GM12892 (cell line): ENCODE measurements around the gene ACCSL.

Experiments used
- DNase-seq: peaks from one replicate; pipeline ENCODE4 v3.0.0; 2011; ENCODE audit not compliant: insufficient read length
- FAIRE-seq: peaks from 2 replicates; lab custom pipeline; 2011; peaks lifted over from hg19 to GRCh38; lab: Jason Lieb, UNC
- POLR2A ChIP-seq: IDR thresholded peaks from 2 replicates; pipeline ENCODE4 v1.6.1; 2011; ENCODE audit warnings: low read depth, low read length, control low read depth
- POLR2AphosphoS5 ChIP-seq: IDR thresholded peaks from 2 replicates; pipeline ENCODE4 v1.6.1; 2011; ENCODE audit warnings: low read depth, low read length, control low read depth
- TAF1 ChIP-seq: IDR thresholded peaks from 2 replicates; pipeline ENCODE4 v1.6.1; 2011; ENCODE audit warnings: low read depth, mild to moderate bottlenecking, control low read depth, low read length, borderline replicate concordance

The ACCSL gene

DNA sequence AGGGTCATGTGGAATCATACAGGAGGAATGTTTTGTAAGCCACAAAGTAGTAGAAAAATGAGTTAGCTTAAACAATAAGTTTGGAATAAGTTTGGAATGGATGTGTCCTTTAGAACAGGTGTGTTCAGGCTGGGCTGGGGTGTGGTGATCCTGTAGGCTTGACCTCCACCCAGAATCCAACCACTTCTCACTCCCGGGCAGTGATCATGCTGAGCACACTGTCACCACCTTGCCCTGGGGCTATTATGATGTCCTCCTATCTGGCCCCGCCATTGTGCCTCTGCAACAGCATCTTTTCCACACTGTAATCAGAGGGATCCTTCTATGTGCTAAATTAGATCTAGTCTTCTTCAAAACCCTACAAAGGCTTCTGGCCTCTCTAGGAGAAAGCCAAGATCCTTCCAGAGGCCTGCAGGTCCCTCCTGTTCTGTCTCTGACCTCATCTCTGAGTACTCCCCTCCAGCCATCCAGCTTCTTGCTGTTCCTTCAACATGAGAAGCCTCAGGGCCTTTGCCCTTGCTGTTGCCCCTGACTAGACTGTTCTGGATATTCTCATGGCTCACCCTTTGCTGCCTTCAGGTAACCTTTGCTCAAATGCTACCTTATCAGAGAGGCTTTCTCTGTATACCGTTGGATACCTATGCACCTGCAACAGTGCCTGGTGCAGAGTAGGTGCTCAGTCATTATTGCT is 18.8 kb upstream of the ACCSL start:
- DNase-seq (no peak), FAIRE-seq (no peak)
- TF ChIP-seq TAF1 (no peak), POLR2AphosphoS5 (no peak), POLR2A (no peak)

DNA sequence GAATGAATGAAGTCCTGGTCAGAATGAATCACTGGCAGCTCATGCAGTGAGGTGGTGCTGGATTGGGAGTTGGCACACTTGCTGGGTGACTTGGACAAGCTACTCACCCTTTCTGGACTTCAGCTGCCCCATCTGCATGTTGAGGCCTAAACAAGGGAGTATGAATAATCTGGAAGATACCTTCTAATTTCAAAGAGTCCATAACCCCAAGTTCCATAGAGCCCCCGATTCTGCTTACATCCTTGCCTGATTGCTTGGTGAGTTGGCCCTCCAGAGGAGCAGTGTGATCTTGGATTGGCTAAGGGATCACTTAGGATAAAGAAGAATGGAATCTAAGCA is 18.3 kb upstream of the ACCSL start:
- FAIRE-seq (no peak), DNase-seq (no peak)
- no peak for TF ChIP-seq TAF1
- TF ChIP-seq POLR2AphosphoS5: no peak
- no peak for TF ChIP-seq POLR2A

DNA sequence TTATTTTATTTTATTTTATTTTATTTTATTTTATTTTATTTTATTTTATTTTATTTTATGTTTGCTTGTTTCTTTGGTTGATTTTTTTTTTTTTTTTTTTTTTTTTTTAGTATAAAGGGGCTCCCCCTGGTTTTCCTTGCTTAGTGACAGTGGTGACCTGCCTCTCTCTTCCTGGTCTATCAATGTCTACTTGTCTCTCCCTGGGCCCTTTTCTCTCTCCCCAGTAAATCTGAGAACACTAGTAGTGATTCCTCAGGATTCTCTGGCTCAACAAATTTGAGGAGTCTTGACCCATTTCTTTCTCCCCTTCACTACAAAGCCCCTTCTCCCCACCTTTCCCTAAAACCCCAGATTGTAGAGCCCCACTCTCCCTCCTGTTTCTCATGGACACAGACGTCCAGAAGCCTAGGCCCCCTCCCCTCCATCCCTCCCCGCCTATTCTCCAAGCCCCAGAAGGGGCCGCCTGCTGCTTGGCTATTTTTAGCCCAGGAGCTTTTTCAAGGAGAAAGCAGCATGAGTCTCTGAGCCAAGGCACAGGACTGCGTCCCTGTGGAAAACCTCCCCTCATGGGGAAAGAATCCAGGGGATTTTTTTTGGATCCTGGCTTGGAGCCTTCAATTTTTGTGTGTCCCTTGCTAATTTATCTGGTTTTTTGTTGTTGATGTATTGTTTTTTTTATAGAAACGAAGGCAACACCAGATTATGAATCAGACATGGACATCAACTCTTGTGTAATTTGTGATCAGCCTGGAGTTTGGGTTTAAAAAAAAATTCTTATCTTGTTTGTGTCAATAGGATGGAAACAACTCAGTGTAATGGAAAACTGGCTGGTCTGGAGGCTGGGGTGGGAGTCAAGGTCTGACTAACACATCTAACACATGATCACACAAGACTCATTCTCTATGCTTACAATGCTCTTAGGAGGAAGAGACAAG is 17.5 kb upstream of the ACCSL start:
- TF ChIP-seq POLR2A: no peak
- TF ChIP-seq POLR2AphosphoS5: no peak
- no peak for TF ChIP-seq TAF1
- FAIRE-seq (no peak), DNase-seq (no peak)

DNA sequence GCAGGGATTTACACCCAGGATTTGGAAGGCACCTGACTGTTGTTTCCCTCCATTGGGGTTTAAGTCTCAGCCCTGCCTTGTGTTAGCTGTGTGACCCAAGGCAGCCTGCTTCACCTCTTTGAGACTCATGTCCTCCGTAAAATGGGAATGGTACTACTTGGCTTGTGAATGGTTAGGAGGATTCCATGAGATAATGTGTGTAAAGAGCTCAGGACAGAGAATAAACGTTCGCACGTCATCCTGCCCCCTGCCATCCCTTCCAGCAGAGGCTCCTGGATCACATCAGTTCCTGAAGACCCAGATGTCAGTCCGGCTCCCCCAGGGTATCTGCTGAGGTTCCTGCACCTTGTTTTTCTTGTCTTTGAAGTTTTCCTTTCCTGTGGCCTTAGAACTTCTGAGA is 16.8 kb upstream of the ACCSL start:
- FAIRE-seq: no peak
- no peak for DNase-seq
- no peak for TF ChIP-seq POLR2A
- no peak for TF ChIP-seq TAF1
- TF ChIP-seq POLR2AphosphoS5: no peak

DNA sequence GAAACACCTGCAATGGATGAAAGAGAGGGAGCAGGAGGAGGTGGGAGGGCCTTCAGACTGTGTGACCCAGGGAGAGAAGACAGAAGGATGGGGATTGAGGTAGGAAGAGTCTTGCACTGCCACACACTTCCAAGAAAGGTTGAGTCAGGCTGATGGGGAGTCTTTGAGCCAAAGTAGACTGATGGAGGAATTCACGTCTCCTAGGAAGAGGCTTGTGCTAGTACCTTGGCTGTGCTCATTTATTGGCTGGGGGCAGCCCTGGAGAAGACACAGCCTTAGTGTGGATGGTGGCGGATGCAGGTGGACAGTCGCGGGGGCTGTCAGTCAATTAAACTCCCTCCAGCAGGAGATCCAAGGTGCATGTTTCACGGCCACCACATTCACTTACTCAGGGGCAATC is 16.2 kb upstream of the ACCSL start:
- FAIRE-seq (no peak), DNase-seq (no peak)
- TF ChIP-seq TAF1: no peak
- no peak for TF ChIP-seq POLR2AphosphoS5
- no peak for TF ChIP-seq POLR2A

DNA sequence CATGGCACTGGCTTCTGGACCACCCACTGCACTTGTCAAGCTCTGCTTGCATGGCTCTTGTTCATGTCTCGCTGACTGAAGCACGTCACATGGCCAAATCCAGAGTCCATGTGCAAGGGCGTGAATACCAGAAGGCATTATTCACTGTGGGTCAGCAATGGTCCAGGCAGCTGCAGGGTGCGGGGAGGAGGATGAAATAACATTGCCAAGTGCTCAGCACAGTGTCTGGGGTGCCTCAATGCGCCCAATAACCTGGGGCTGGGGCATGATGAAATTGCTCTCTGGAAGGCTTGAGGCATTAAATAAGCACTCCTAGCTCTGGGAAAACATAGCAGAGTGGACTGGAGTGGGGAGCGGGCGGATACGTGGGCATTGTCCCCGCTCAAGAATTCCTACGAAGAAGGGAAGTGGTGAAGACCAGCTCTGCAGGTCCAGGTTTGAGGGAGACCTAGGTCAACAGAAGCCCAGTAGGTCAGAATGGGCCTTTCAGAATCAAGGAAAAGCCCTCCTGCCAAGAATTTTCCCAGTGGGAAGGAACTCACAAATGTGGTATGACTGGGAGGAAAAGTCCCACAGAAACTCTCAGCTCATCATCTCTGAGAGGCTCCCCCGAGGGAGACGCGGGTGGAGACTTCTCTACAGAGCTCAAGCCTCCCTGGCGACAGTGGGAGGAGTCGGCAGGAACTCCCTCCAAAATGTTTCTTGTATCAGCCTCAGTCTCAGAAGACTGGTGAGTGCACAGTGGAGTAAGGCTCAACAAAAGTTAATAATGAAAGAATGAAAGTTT is 15.3 kb upstream of the ACCSL start:
- FAIRE-seq (no peak), DNase-seq (no peak)
- TF ChIP-seq TAF1: no peak
- no peak for TF ChIP-seq POLR2A
- TF ChIP-seq POLR2AphosphoS5: no peak

DNA sequence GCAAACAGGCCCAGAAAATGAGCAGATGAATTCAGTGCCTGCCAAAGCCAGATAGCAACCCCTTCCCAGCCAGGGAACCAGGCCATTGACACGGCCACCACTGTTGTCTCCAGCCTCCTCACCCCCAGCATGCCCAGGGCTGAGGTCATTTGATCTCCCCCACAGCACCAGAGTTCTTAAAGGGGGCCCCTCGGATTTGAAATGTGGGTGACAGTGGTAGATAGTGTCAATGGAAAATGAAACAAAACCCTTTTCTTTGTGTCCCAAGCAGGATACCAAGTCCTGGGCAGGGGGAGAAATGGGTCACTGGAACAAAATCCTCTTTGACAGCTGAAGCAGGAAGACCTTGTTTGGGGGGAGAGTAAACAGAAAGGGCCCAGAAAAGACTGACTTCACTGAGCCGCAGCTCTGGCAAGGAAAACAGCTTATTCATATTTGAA is 14.3 kb upstream of the ACCSL start:
- DNase-seq: no peak
- FAIRE-seq: no peak
- TF ChIP-seq TAF1 (no peak), POLR2A (no peak), POLR2AphosphoS5 (no peak)

DNA sequence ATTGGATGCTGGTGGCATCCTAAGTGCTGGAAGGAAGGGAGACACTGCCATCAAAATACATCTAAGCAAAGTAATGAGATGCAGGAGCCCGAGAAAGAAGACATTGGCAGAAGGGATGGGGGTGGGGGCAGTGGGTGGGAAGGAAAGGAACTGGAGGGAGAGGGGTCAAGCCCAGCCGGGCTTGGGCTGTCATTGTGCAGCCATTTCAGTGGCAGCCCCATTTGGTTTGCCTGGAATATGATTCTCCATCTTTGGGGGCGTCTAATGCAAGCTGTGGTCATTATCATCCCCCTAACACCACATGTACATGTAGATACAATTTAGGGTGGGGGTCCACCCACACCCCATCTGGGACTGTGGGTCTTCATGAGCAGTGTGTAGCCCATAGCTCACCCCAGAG is 13.9 kb upstream of the ACCSL start:
- no peak for TF ChIP-seq POLR2A
- TF ChIP-seq POLR2AphosphoS5: no peak
- no peak for TF ChIP-seq TAF1
- DNase-seq (no peak), FAIRE-seq (no peak)

DNA sequence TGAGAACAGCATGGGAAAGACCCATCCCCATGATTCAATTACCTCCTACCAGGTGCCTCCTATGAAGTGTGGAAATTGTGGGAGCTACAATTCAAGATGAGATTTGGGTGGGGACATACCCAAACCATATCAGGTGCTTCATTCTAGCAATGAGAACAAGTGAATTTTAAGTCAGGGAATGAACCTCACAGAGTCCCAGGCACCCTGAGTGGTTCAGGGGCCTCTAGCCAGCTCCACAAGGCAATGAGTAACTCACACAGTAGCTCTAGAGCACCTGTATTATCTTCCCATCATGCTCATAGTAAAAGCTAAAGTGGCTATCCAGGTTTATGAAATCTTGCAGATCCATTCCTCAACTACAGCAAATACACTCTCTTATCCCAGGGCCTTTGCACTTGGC is 13.1 kb upstream of the ACCSL start:
- FAIRE-seq (no peak), DNase-seq (no peak)
- TF ChIP-seq POLR2AphosphoS5: no peak
- TF ChIP-seq TAF1: no peak
- TF ChIP-seq POLR2A: no peak

DNA sequence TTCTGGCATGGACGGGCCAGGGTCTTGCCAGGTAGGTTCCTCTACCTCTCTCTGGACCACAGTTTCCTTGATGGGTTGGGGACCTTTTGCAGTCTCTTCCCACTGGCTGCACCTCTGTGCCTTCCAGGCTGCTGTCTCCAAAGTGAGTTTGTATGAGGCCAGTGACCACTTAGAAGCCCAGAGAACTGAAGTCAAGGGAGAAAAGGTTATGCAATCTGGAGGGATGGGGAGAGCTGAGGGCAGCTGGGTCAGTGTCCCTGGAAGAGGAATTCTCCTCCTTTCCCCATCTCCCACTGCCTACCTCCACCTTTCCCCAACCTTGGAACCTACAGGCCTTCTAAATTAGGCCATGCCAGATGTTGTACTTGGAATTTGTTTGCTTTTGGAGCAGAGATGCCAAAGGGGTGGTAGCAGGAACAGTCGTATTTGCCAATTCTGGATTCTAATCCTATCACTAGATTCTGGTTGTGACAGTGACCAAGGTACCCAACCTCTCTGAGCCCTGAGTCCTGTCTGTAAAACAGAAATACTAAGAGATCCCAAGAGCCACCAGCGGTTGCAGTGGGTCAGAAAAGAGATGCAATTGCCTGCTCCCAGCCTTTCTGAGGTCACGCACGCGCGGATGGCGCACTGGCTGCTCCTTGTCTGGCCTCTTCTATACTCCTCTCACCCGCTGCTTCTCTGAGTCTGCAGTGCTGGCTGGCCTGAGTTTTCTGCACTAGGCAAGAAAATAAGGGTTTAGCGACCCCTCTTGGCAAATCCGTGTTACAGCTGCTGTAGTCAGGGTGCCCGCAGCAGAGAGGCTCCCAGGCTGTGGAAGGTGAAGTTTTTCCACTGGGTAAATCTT is 10.7 kb upstream of the ACCSL start:
- TF ChIP-seq POLR2A (no peak), TAF1 (no peak), POLR2AphosphoS5 (no peak)
- FAIRE-seq (peak; percentile 93), DNase-seq (no peak)

DNA sequence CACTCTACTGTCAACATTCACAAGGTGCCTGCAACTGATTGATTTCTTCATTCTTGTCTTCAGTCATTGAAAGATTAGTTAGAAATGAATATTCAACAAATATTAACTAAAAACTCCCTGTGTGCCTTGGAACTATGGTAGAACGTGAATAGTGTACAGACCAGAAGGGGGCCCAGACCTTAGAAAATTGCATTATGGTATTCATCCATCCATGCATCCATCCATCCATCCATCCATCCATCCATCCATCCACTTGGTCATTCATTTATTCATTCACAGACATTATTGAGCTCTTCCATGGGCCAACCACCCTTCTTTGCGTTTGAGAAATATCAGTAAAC is 10.2 kb upstream of the ACCSL start:
- TF ChIP-seq TAF1 (no peak), POLR2AphosphoS5 (no peak), POLR2A (no peak)
- DNase-seq (no peak), FAIRE-seq (no peak)
